ENCODE data around the gene TAS2R60. TPM values are rescaled to one million over a fixed set of nuclear protein-coding genes. Genes with fewer than 3 reads are reported as not detected.

Gene TAS2R60
- total RNA-seq, 2 donors from 2014 or later: not detected

GRCh38 chr7:143436325-143436946 lies 6.8 kb upstream of the TAS2R60 start:
- intact Hi-C loops (cut with DNase I): no loop called here
- no peak overlapping the region for H3K27ac ChIP-seq
- H3K9ac ChIP-seq (ENCODE audit: low read depth in 2 of 2, low read length in 2 of 2): no peak overlapping the region
- H3K27me3 ChIP-seq: no peaks in the 10 kb centered on the region
- TF ChIP-seq, protein P1, sequence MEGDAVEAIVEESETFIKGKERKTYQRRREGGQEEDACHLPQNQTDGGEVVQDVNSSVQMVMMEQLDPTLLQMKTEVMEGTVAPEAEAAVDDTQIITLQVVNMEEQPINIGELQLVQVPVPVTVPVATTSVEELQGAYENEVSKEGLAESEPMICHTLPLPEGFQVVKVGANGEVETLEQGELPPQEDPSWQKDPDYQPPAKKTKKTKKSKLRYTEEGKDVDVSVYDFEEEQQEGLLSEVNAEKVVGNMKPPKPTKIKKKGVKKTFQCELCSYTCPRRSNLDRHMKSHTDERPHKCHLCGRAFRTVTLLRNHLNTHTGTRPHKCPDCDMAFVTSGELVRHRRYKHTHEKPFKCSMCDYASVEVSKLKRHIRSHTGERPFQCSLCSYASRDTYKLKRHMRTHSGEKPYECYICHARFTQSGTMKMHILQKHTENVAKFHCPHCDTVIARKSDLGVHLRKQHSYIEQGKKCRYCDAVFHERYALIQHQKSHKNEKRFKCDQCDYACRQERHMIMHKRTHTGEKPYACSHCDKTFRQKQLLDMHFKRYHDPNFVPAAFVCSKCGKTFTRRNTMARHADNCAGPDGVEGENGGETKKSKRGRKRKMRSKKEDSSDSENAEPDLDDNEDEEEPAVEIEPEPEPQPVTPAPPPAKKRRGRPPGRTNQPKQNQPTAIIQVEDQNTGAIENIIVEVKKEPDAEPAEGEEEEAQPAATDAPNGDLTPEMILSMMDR (IDR thresholded peaks at IDR 0.05): no peak
- no peak overlapping the region for H3K4me3 ChIP-seq
- no peaks in the 10 kb centered on the region for H3K4me1 ChIP-seq
- H3K36me3 ChIP-seq: no peaks in the 10 kb centered on the region
- no peak for DNase-seq
- H3K9me3 ChIP-seq: no peaks in the 10 kb centered on the region

GRCh38 chr7:143437578-143437977 lies 5.7 kb upstream of the TAS2R60 start:
- DNase-seq: no peak
- TF ChIP-seq, protein P1 (IDR thresholded peaks at IDR 0.05): no peak
- Histone ChIP-seq H3K27ac (no peak overlapping the region), H3K36me3 (no peaks in the 10 kb centered on the region), H3K27me3 (no peaks in the 10 kb centered on the region), H3K4me1 (no peaks in the 10 kb centered on the region), H3K9me3 (no peaks in the 10 kb centered on the region), H3K4me3 (no peak overlapping the region), H3K9ac (ENCODE audit: low read depth in 2 of 2, low read length in 2 of 2) (no peak overlapping the region)
- intact Hi-C loops (cut with DNase I): no loop called here

DNA sequence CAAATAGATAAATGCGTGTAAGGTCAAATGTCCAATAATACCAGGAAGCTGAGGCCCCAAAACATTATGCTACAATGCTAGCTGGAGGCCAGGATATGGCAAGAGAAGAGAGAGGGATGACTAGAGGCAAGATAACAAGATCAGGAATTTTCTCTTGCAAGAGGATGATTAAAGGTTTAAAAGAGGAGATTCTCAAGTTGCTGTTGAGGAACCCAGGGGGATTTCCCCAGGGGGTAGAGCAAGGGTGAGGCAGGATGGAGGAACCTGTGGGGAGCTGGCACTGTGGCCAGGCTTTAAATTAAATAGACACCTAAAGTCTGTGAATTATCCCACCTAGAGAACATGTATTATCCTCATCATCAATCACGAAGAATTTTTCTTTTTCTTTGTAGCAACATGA lies 3.4 kb upstream of the TAS2R60 start:
- Histone ChIP-seq H3K9ac (ENCODE audit: low read depth in 2 of 2, low read length in 2 of 2) (no peak overlapping the region), H3K36me3 (no peaks in the 10 kb centered on the region), H3K4me1 (no peaks in the 10 kb centered on the region), H3K27me3 (no peaks in the 10 kb centered on the region), H3K9me3 (no peaks in the 10 kb centered on the region), H3K27ac (no peak overlapping the region), H3K4me3 (no peak overlapping the region)
- TF ChIP-seq, protein P1 (IDR thresholded peaks at IDR 0.05): no peak
- intact Hi-C loops (cut with DNase I): no loop called here
- DNase-seq: no peak

DNA sequence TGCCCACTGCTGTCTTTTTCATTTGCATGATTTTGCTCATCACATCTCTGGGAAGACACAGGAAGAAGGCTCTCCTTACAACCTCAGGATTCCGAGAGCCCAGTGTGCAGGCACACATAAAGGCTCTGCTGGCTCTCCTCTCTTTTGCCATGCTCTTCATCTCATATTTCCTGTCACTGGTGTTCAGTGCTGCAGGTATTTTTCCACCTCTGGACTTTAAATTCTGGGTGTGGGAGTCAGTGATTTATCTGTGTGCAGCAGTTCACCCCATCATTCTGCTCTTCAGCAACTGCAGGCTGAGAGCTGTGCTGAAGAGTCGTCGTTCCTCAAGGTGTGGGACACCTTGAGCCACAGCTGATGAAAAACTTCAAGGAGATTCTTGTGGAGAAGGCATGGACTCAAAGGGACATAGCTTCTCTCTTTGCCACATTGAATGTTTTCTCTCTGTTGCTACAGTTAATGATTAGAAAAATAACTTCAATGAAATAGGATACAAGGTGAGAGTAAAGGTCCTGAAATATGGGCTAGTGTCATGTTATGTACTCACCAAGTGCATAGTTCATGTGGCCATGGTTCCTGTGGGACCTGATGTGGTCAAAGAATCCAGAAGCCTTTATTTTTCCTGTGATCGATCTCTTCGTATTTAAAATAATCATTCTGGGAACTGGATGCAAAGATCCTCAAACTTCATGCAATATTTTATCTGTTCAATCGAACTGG lies 970 bp downstream of the TAS2R60 start:
- Histone ChIP-seq H3K9ac (ENCODE audit: low read depth in 2 of 2, low read length in 2 of 2) (no peak overlapping the region), H3K27me3 (no peaks in the 10 kb centered on the region), H3K9me3 (no peaks in the 10 kb centered on the region), H3K27ac (no peak overlapping the region), H3K4me1 (no peaks in the 10 kb centered on the region), H3K36me3 (no peaks in the 10 kb centered on the region), H3K4me3 (no peak overlapping the region)
- DNase-seq: no peak
- TF ChIP-seq, protein P1 (IDR thresholded peaks at IDR 0.05): no peak
- intact Hi-C loops (cut with DNase I): no loop called here

DNA sequence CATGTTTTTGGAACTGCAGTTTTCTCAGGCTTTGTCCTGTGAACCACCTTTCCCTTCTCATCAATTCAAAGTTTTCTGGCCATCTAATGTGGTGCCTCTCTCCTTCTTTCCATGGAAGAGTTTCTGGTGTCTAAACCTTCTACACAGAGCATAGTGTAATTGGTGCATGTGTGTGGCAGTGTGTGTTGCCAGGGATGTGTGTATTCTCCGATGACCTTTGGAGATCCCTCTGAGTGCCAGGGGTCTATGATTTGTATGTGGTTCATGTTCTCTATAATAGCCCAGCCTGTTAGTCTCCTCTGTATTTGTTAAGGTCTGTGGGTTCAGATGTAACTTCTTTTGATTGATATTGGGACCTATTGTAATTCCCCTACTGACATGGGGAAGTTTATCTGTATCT lies 1.5 kb downstream of the TAS2R60 start:
- TF ChIP-seq, protein P1 (IDR thresholded peaks at IDR 0.05): no peak
- H3K36me3 ChIP-seq: no peaks in the 10 kb centered on the region
- no peak overlapping the region for H3K9ac ChIP-seq (ENCODE audit: low read depth in 2 of 2, low read length in 2 of 2)
- no peaks in the 10 kb centered on the region for H3K27me3 ChIP-seq
- H3K4me1 ChIP-seq: no peaks in the 10 kb centered on the region
- no peak overlapping the region for H3K27ac ChIP-seq
- no peaks in the 10 kb centered on the region for H3K9me3 ChIP-seq
- intact Hi-C loops (cut with DNase I): no loop called here
- no peak for DNase-seq
- no peak overlapping the region for H3K4me3 ChIP-seq

Measured in colonic mucosa (tissue), 4 donors.